ENCODE data around the gene KCNK4. TPM values are rescaled to one million over a fixed set of nuclear protein-coding genes. Genes with fewer than 3 reads are reported as not detected.

The KCNK4 gene
- total RNA-seq, 1 experiment from 2014 or later: 1.1 TPM

DNA sequence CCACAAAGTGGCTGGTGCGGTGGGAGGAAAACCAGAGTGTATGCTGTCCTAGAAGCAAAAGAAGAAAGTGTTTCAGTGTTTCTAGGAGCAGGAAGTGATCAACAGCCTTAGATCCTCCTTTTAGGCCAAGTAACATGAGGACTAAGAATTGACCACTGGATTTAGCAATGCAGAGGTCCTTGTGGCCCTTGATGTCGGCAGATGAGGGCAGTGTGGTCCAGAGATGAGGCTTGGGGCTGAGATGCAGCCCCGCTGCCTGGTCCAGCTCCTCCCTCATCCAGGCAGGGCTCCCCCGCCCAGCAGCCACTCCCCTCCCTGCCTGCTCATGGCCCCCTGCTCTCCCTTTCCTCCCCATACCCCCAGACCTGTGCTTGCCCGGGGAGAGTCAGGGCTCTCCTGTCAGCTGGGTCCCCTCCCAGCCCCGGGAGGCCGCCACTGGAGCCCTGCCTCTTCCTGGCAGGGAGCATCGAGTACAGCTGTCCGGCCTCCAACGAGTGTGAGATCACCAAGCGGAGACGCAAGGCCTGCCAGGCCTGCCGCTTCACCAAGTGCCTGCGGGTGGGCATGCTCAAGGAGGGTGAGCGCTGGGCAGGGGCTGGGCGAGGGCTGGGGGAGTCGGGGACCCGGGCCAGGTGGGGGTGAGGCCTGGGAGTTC is 22.5 kb downstream of the KCNK4 start:
- Histone ChIP-seq H3K36me3 (ENCODE audit: control insufficient read depth, insufficient read depth, low read length) (peaks cover 2% of the 10 kb centered on the region; the same call in 1 of the 2 replicates), H3K9me3 (ENCODE audit: control insufficient read depth, insufficient read depth, low read depth, low read length) (no peaks in the 10 kb centered on the region), H3K27me3 (ENCODE audit: control insufficient read depth, insufficient read depth, low read length) (no peaks in the 10 kb centered on the region), H3K4me1 (ENCODE audit: control insufficient read depth, insufficient read depth, low read length) (peaks cover 16% of the 10 kb centered on the region), H3K27ac (ENCODE audit: low read length) (no peak overlapping the region), H3K4me3 (ENCODE audit: low read depth in 2 of 2, low read length in 2 of 2) (no peak overlapping the region)
- no TSS peak for BruUV-seq (replicated peaks)
- CTCF ChIA-PET: interaction anchor here (0.5 to 1.4 kb wide), 4 partner anchors 41 to 295 kb away, joined by 5 to 12 read pairs (median 7); no protein-coding TSS in a partner anchor
- intact Hi-C loops (cut with micrococcal nuclease; ENCODE audit: unreplicated experiment): no loop called here
- TF ChIP-seq POLR2AphosphoS5 (IDR thresholded peaks at IDR 0.05; ENCODE audit: low read depth, low read length) (no peak), SIN3A (IDR thresholded peaks at IDR 0.05; ENCODE audit: borderline replicate concordance, insufficient read depth, low read depth, low read length) (no peak), TCF7L2 (IDR thresholded peaks at IDR 0.05; ENCODE audit: low read depth, low read length) (no peak)
- TF ChIP-seq, protein P1, sequence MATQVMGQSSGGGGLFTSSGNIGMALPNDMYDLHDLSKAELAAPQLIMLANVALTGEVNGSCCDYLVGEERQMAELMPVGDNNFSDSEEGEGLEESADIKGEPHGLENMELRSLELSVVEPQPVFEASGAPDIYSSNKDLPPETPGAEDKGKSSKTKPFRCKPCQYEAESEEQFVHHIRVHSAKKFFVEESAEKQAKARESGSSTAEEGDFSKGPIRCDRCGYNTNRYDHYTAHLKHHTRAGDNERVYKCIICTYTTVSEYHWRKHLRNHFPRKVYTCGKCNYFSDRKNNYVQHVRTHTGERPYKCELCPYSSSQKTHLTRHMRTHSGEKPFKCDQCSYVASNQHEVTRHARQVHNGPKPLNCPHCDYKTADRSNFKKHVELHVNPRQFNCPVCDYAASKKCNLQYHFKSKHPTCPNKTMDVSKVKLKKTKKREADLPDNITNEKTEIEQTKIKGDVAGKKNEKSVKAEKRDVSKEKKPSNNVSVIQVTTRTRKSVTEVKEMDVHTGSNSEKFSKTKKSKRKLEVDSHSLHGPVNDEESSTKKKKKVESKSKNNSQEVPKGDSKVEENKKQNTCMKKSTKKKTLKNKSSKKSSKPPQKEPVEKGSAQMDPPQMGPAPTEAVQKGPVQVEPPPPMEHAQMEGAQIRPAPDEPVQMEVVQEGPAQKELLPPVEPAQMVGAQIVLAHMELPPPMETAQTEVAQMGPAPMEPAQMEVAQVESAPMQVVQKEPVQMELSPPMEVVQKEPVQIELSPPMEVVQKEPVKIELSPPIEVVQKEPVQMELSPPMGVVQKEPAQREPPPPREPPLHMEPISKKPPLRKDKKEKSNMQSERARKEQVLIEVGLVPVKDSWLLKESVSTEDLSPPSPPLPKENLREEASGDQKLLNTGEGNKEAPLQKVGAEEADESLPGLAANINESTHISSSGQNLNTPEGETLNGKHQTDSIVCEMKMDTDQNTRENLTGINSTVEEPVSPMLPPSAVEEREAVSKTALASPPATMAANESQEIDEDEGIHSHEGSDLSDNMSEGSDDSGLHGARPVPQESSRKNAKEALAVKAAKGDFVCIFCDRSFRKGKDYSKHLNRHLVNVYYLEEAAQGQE (IDR thresholded peaks at IDR 0.05; ENCODE audit: insufficient read depth in 1 of 2, low read depth in 2 of 2, low read length in 1 of 2): no peak
- TF ChIP-seq, protein P2, sequence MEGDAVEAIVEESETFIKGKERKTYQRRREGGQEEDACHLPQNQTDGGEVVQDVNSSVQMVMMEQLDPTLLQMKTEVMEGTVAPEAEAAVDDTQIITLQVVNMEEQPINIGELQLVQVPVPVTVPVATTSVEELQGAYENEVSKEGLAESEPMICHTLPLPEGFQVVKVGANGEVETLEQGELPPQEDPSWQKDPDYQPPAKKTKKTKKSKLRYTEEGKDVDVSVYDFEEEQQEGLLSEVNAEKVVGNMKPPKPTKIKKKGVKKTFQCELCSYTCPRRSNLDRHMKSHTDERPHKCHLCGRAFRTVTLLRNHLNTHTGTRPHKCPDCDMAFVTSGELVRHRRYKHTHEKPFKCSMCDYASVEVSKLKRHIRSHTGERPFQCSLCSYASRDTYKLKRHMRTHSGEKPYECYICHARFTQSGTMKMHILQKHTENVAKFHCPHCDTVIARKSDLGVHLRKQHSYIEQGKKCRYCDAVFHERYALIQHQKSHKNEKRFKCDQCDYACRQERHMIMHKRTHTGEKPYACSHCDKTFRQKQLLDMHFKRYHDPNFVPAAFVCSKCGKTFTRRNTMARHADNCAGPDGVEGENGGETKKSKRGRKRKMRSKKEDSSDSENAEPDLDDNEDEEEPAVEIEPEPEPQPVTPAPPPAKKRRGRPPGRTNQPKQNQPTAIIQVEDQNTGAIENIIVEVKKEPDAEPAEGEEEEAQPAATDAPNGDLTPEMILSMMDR (IDR thresholded peaks at IDR 0.05): no peak
- POLR2A ChIA-PET: interaction anchor here (0.6 kb wide), 1 partner anchor 56 kb away, joined by 7 read pairs; no protein-coding TSS in a partner anchor
- in situ Hi-C loops (cut with HindIII; ENCODE audit: low pct_unique_long_range_greater_than_20kb, low sequenced_read_pairs): no loop called here
- DNase-seq (ENCODE audit: low read depth, low spot score) (no peak), ATAC-seq (no peak)

DNA sequence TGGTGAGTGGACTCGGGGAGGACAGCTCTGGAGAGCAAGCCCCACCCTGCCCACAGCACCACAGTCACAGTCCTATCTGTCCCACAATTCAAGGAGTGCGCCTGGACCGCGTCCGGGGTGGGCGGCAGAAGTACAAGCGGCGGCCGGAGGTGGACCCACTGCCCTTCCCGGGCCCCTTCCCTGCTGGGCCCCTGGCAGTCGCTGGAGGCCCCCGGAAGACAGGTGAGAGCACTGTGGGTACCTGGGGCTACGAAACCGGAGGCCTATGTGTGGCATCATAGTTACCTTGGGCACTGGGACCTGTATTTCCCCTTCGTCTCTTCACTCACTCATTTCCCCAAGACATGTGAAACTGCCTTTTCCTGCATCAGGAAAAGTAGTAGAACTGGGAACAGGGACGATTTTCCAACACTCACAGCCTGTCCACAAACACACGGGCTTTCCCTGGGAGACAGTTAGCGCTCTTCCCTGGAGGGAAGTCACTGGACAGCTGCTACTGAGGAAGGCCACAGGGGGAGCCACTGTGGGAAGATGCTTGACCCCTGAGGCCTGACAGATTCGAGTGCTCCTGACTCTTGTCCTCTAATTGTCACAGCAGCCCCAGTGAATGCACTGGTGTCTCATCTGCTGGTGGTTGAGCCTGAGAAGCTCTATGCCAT is 23.2 kb downstream of the KCNK4 start:
- no peak overlapping the region for H3K4me3 ChIP-seq (ENCODE audit: low read depth in 2 of 2, low read length in 2 of 2)
- CTCF ChIA-PET: interaction anchor here (0.8 to 1.4 kb wide), 2 partner anchors 38 to 43 kb away, joined by 3 to 6 read pairs; no protein-coding TSS in a partner anchor
- POLR2A ChIA-PET: interaction anchor here (0.6 kb wide), 1 partner anchor 57 kb away, joined by 7 read pairs; no protein-coding TSS in a partner anchor
- TF ChIP-seq, protein P2 (IDR thresholded peaks at IDR 0.05): no peak; the same call in 1 of the 2 replicates
- TF ChIP-seq POLR2AphosphoS5 (IDR thresholded peaks at IDR 0.05; ENCODE audit: low read depth, low read length) (no peak), TCF7L2 (IDR thresholded peaks at IDR 0.05; ENCODE audit: low read depth, low read length) (no peak), SIN3A (IDR thresholded peaks at IDR 0.05; ENCODE audit: borderline replicate concordance, insufficient read depth, low read depth, low read length) (no peak)
- TF ChIP-seq, protein P1 (IDR thresholded peaks at IDR 0.05; ENCODE audit: insufficient read depth in 1 of 2, low read depth in 2 of 2, low read length in 1 of 2): no peak
- H3K36me3 ChIP-seq (ENCODE audit: control insufficient read depth, insufficient read depth, low read length): peaks cover 2% of the 10 kb centered on the region; the same call in 1 of the 2 replicates
- DNase-seq (ENCODE audit: low read depth, low spot score) (no peak), ATAC-seq (no peak)
- in situ Hi-C loops (cut with HindIII; ENCODE audit: low pct_unique_long_range_greater_than_20kb, low sequenced_read_pairs) (no loop called here), intact Hi-C loops (cut with micrococcal nuclease; ENCODE audit: unreplicated experiment) (no loop called here)
- H3K4me1 ChIP-seq (ENCODE audit: control insufficient read depth, insufficient read depth, low read length): peaks cover 22% of the 10 kb centered on the region
- BruUV-seq (replicated peaks): no TSS peak
- H3K27ac ChIP-seq (ENCODE audit: low read length): peak overlapping the region; percentile 32; the same call in 1 of the 2 replicates
- H3K9me3 ChIP-seq (ENCODE audit: control insufficient read depth, insufficient read depth, low read depth, low read length): no peaks in the 10 kb centered on the region
- no peaks in the 10 kb centered on the region for H3K27me3 ChIP-seq (ENCODE audit: control insufficient read depth, insufficient read depth, low read length)
